BJ (cell line): ENCODE measurements around the gene NTMT1. TPM values are rescaled to one million over a fixed set of nuclear protein-coding genes. Genes with fewer than 3 reads are reported as not detected.

Experiments
- CTCF ChIA-PET: fragments of 350-600 bp; formaldehyde crosslinking; extraction: SDS; loops from one replicate; lab custom pipeline; 2021; ENCODE audit warnings: antibody characterized with exemption, inconsistent platforms; lab: Yijun Ruan, JAX
- POLR2A ChIA-PET: fragments of 300-600 bp; sonication (Branson Sonifier 250); formaldehyde crosslinking; extraction: SDS; loops from one replicate; lab custom pipeline; 2021; ENCODE audit warnings: antibody characterized with exemption; lab: Charles Lee
- DNase-seq: peaks from one replicate; pipeline ENCODE4 v3.0.0-alpha.2; 2011; ENCODE audit warnings: low read depth
- H3K27me3 ChIP-seq: 2 replicates; pipeline ENCODE4 v1.6.0; 2011; ENCODE audit warnings: low read length; ENCODE audit not compliant: control insufficient read depth, insufficient read depth
- H3K36me3 ChIP-seq: 2 replicates; pipeline ENCODE4 v1.5.1; 2011; ENCODE audit warnings: low read length; ENCODE audit not compliant: control insufficient read depth, insufficient read depth
- H3K4me3 ChIP-seq: 2 replicates; pipeline ENCODE4 v1.5.1; 2011; ENCODE audit warnings: low read depth, mild to moderate bottlenecking, control low read depth, low read length
- CTCF ChIP-seq: IDR thresholded peaks from 2 replicates; pipeline ENCODE4 v1.5.1; 2011; ENCODE audit warnings: low read depth, mild to moderate bottlenecking, control low read depth, inconsistent platforms, low read length, moderate library complexity; ENCODE audit not compliant: insufficient read depth
- polyA plus RNA-seq: library from polyadenylated mRNA; depleted of rRNA; stranded (reverse); fragments of >200 nt; gene quantifications from 2 replicates; pipeline ENCODE4 v1.2.3, GENCODE V29; 2011; rRNA removed

The NTMT1 gene
- polyA plus RNA-seq, 1 experiment, result 96.3 TPM

DNA sequence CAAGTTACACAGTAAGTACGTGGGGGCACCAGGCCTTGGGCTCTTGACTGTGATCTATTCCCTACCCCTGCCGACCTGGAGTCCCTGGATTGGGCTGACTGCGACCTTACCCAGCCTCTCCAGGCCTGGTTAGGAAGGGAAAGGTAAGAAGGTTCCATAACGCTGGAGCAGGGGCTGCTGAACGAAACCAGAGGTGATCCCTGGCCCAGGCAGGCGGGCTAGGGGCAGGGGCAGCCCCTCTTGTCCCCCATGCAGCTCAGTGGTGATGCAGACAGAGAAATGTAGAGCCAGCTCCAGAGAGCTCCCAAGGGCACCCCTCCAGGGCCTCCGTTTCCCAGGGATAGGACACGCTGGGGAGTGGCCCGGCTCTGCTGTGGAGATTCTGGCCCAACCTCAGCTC lies 53.6 kb downstream of the NTMT1 start:
- no peak for DNase-seq
- no peak for TF ChIP-seq CTCF
- H3K4me3 ChIP-seq, result no peak overlapping the region
- ChIA-PET POLR2A (no interaction called here), CTCF (interaction anchor here (1.0 kb wide), 1 partner anchor 47 kb away, joined by 5 read pairs; no protein-coding TSS in a partner anchor)
- H3K27me3 ChIP-seq, result no peaks in the 10 kb centered on the region
- H3K36me3 ChIP-seq, result peaks cover 5% of the 10 kb centered on the region; the same call in 1 of the 2 replicates

- TF ChIP-seq CTCF, result no peak
- peaks cover 3% of the 10 kb centered on the region; the same call in 1 of the 2 replicates for H3K36me3 ChIP-seq
- POLR2A ChIA-PET, result no interaction called here
- H3K27me3 ChIP-seq, result no peaks in the 10 kb centered on the region
- DNase-seq, result no peak
- CTCF ChIA-PET, result interaction anchor here (1.2 kb wide), 1 partner anchor 44 kb away, joined by 3 read pairs; no protein-coding TSS in a partner anchor
- no peak overlapping the region for H3K4me3 ChIP-seq
Measured at GRCh38 chr9:129681924-129682323, 56.0 kb downstream of the NTMT1 start.

DNA sequence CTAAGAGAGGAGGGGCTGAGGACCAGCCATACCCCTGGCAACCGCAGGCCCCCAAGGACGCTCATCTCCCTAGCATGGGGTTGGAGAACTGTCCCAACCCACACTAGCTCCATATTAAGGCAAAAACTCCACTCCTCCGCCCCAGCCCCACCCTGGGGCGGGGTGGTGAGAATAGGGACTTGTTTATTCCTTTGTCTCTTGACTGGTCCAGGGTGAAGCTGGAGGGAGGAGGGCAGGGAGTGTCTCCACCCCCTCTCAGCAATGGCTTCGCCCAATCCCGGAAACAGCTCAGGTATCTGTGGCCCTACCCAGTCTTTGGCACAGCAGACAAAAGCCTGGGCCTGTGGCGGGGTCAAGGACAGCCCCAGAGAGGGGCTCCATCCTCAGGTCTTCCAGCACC lies 56.4 kb downstream of the NTMT1 start:
- H3K36me3 ChIP-seq, result peaks cover 3% of the 10 kb centered on the region; the same call in 1 of the 2 replicates
- no peak for TF ChIP-seq CTCF
- CTCF ChIA-PET, result no interaction called here
- H3K27me3 ChIP-seq, result no peaks in the 10 kb centered on the region
- POLR2A ChIA-PET, result no interaction called here
- DNase-seq, result no peak
- no peak overlapping the region for H3K4me3 ChIP-seq

GRCh38 chr9:129685220-129685932 lies 59.4 kb downstream of the NTMT1 start:
- Histone ChIP-seq H3K36me3 (peaks cover 6% of the 10 kb centered on the region; the same call in 1 of the 2 replicates), H3K4me3 (no peak overlapping the region), H3K27me3 (no peaks in the 10 kb centered on the region)
- no peak for DNase-seq
- ChIA-PET POLR2A (no interaction called here), CTCF (interaction anchor here (0.8 kb wide), 1 partner anchor 9 kb away, joined by 3 read pairs; no protein-coding TSS in a partner anchor)
- no peak for TF ChIP-seq CTCF

Other genes with a start within 250 kb of the NTMT1 start
- gene C9orf50, start 5.1 kb upstream of the NTMT1 start, polyA plus RNA-seq, result 0.20 and 0.21 TPM in 2 replicates
- gene ASB6, start 16.0 kb downstream of the NTMT1 start, polyA plus RNA-seq, result 13.1 and 23.2 TPM in 2 replicates
- gene PRRX2, start 39.5 kb downstream of the NTMT1 start, polyA plus RNA-seq, result 20.4 and 37.4 TPM in 2 replicates
- gene PTGES, start 126.9 kb downstream of the NTMT1 start, polyA plus RNA-seq, result 10.5 and 16.4 TPM in 2 replicates
- gene TOR1B, start 177.0 kb downstream of the NTMT1 start, polyA plus RNA-seq, result 26.8 and 31.4 TPM in 2 replicates
- gene TOR1A, start 198.0 kb downstream of the NTMT1 start, polyA plus RNA-seq, result 78.8 and 93.2 TPM in 2 replicates
- 26.1 and 41.9 TPM in 2 replicates for gene C9orf78, start 209.1 kb downstream of the NTMT1 start, polyA plus RNA-seq
- gene USP20, start 209.3 kb downstream of the NTMT1 start, polyA plus RNA-seq, result 10.5 and 19.0 TPM in 2 replicates